ENCODE results near the gene RAB14.

The RAB14 gene

GRCh38 chr9:121218357-121219027, 16.8 kb upstream of the RAB14 start:
- no peak for DNase-seq

GRCh38 chr9:121217609-121218292, 16.1 kb upstream of the RAB14 start:
- no peak for DNase-seq

- no peak for DNase-seq
These were observed 14.7 kb upstream of the RAB14 start for GRCh38 chr9:121216271-121216805.

GRCh38 chr9:121214005-121214404, 12.3 kb upstream of the RAB14 start:
- DNase-seq: no peak

GRCh38 chr9:121213136-121213806, 11.6 kb upstream of the RAB14 start:
- DNase-seq: peak; percentile 93

- DNase-seq: no peak
These were observed 8.9 kb upstream of the RAB14 start for GRCh38 chr9:121210536-121210935.

- no peak for DNase-seq
These were observed 5.8 kb upstream of the RAB14 start for GRCh38 chr9:121207371-121207940.

GRCh38 chr9:121206516-121207370, 5.1 kb upstream of the RAB14 start:
- no peak for DNase-seq

- DNase-seq: no peak
These were observed 2.9 kb upstream of the RAB14 start for GRCh38 chr9:121204611-121205010.

- DNase-seq: no peak
These were observed 2.5 kb upstream of the RAB14 start for GRCh38 chr9:121204121-121204520.

- DNase-seq: peak; percentile 59
These were observed 478 bp downstream of the RAB14 start for GRCh38 chr9:121201045-121201737.

- DNase-seq: no peak
These were observed 1.3 kb downstream of the RAB14 start for GRCh38 chr9:121200356-121200755.

GRCh38 chr9:121199921-121200320, 1.7 kb downstream of the RAB14 start:
- no peak for DNase-seq

- DNase-seq: no peak
These were observed 3.1 kb downstream of the RAB14 start for GRCh38 chr9:121198512-121199042.

GRCh38 chr9:121197132-121197531, 4.5 kb downstream of the RAB14 start:
- no peak for DNase-seq

GRCh38 chr9:121196389-121196788, 5.3 kb downstream of the RAB14 start:
- DNase-seq: no peak

GRCh38 chr9:121194730-121195129, 6.9 kb downstream of the RAB14 start:
- DNase-seq: no peak

- DNase-seq: no peak
These were observed 8.6 kb downstream of the RAB14 start for GRCh38 chr9:121192959-121193640.

- DNase-seq: no peak
These were observed 9.2 kb downstream of the RAB14 start for GRCh38 chr9:121192518-121192917.

GRCh38 chr9:121191235-121191634, 10.4 kb downstream of the RAB14 start:
- no peak for DNase-seq

- DNase-seq: no peak
These were observed 12.0 kb downstream of the RAB14 start for GRCh38 chr9:121189660-121190059.
